Natural killer cell treated with Interleukin-12 subunit alpha and Interleukin-12 subunit beta and Interleukin-15 and Interleukin-18, amount 100 ng/mL, for 72 hours (primary cell): ENCODE data around the gene HSPH1. TPM values are rescaled to one million over a fixed set of nuclear protein-coding genes. Genes with fewer than 3 reads are reported as not detected.
A peak's percentile ranks its signal among the peaks of the same experiment; 100 is the strongest.

Experiments
- ATAC-seq, 2 donors: fragments of 150-1000 bp; cut with Tn5 transposase in 1 of 2; sonication (Bioruptor Pico), chemical (Tn5 transposase) in 1 of 2; 2 replicates each; pipeline ENCODE4 v1.10.0; 2021
- DNase-seq: peaks from one replicate; pipeline ENCODE4 v3.0.0; 2022; ENCODE audit warnings: low spot score
- H3K27ac Mint-ChIP-seq, 2 donors: 1 replicate in 1 of 2; 2 replicates in 1 of 2; pipeline ENCODE4 v1.8.0; 2022; ENCODE audit warnings: mixed read lengths in 2 of 2, mild to moderate bottlenecking in 1 of 2, moderate library complexity in 1 of 2
- H3K27me3 Mint-ChIP-seq, 2 donors: 1 replicate in 1 of 2; 2 replicates in 1 of 2; pipeline ENCODE4 v1.8.0; 2022; ENCODE audit warnings: mixed read lengths in 2 of 2
- H3K36me3 Mint-ChIP-seq: one replicate; pipeline ENCODE4 v1.8.0; 2022; ENCODE audit warnings: mixed read lengths
- H3K4me1 Mint-ChIP-seq, 2 donors: 1 replicate in 1 of 2; 2 replicates in 1 of 2; pipeline ENCODE4 v1.8.0; 2022; ENCODE audit warnings: low read depth in 2 of 2, mixed read lengths in 2 of 2, mild to moderate bottlenecking in 1 of 2
- H3K4me3 Mint-ChIP-seq: one replicate; pipeline ENCODE4 v1.8.0; 2022; ENCODE audit warnings: mixed read lengths
- H3K9me3 Mint-ChIP-seq: 2 replicates; pipeline ENCODE4 v1.8.0; 2022; ENCODE audit warnings: mixed read lengths
- total RNA-seq, 2 donors: library from RNA; stranded (reverse); gene quantifications; one replicate each; pipeline ENCODE4 v1.2.3, GENCODE V29; 2022

The HSPH1 gene
- total RNA-seq, 2 donors from 2014 or later, result 128 to 207 TPM

DNA sequence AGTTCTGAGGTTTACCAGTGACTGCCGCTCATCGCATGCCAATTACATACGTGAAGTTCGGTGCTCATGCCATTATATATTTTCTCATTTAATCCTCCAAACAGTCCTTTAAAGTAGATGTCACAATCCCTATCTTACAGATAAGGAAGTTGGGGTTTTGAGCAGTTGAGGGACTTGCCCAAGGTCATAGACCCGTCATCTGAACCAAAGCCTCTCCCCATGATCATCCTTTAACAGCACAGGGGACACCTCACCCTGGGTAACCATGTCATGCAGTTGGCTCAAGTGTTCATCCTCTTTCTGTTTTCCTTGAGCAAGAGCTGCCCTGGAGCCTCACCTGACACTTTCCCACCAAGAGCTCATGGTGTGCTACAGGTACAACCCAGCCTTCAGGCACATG lies 69.1 kb downstream of the HSPH1 start:
- Mint-ChIP-seq H3K9me3 (no peaks in the 10 kb centered on the region), H3K36me3 (no peaks in the 10 kb centered on the region), H3K4me3 (no peak overlapping the region), H3K27ac (no peak overlapping the region), H3K4me1 (peaks cover 0 to 3% of the 10 kb centered on the region in 2 donors), H3K27me3 (peaks cover 12 to 26% of the 10 kb centered on the region in 2 donors)
- no peak for DNase-seq
- ATAC-seq, result no peak

DNA sequence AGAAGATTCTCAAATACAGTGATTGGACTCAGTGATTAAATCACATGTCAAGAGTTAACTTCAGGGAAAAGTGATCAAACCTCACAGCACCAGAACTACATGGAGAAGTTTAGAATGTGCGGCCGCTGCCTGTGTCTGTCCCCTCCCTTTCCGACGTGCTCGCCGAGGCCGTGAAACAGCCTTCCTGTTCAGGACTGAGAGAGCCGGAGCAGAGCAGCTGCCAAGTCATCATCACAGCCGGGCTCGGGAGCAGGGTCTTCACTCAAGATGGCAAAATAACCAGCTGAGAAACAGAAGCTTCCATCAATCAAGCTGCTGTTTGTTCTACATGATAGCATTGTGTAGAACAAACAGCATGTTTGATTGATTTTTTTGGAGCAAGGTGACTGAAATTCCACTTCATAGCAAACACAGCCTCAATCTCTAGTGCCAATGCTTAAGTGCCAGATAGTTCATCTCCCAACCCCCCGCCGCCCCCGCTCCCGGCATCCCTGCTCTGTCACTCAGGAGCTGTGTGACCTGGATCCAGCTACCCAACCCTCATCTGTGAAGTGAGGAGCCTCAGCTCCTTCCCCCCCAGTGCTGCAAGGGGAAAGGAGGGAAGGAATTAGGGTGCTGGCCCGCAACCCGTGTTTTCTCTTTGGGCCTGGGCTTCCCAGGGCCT lies 70.6 kb downstream of the HSPH1 start:
- ATAC-seq (peak in 1 of 2 donors; percentile 43), DNase-seq (no peak)
- Mint-ChIP-seq H3K9me3 (no peaks in the 10 kb centered on the region), H3K27ac (no peak overlapping the region), H3K4me1 (peaks cover 0 to 3% of the 10 kb centered on the region in 2 donors), H3K4me3 (no peak overlapping the region), H3K27me3 (peaks cover 16 to 34% of the 10 kb centered on the region in 2 donors), H3K36me3 (no peaks in the 10 kb centered on the region)

DNA sequence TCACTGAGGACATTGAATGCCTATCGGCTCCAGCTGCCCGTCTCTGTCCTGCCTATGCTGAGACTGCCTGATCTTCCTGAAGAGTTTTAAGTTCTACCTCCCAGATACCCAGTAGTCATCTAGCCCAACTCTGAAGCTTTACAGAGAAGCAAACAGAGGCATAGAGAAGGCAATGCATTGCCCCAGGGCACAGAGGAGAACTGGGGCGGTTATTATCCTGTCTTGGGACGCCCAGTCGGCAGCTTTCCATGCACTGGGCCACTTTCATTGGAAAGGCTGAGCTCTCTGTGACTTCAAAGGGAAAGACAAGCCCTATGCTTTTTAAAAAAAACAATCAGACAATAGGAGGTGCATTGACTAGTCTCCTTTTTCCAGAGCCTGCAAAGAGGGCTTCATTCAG lies 71.6 kb downstream of the HSPH1 start:
- H3K9me3 Mint-ChIP-seq, result no peaks in the 10 kb centered on the region
- H3K36me3 Mint-ChIP-seq, result no peaks in the 10 kb centered on the region
- H3K4me3 Mint-ChIP-seq, result no peak overlapping the region
- H3K27me3 Mint-ChIP-seq, result peaks cover 16 to 34% of the 10 kb centered on the region in 2 donors
- DNase-seq (no peak), ATAC-seq (no peak)
- H3K27ac Mint-ChIP-seq, result no peak overlapping the region
- peaks cover 0 to 3% of the 10 kb centered on the region in 2 donors for H3K4me1 Mint-ChIP-seq

DNA sequence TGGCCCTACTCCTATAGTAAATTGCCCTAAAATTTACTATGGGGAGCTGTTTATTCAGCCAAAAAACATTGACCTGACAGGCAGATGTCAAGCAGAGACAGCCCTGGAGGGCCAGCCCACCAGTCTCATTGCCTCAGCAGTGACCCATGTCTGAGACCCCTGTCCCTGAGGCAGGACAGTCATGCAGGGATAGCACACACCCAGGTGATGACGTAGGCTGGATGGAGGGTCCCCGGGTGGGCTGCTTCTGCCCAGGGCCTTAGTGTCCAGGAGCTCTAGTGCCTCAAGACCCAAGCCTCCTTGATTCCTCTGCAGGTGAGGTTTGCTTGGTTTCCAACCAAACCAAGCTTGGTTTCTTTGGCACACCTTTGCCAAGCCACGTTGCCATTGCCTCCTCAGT lies 72.1 kb downstream of the HSPH1 start:
- no peaks in the 10 kb centered on the region for H3K36me3 Mint-ChIP-seq
- no peaks in the 10 kb centered on the region for H3K9me3 Mint-ChIP-seq
- peaks cover 0 to 3% of the 10 kb centered on the region in 2 donors for H3K4me1 Mint-ChIP-seq
- H3K27me3 Mint-ChIP-seq, result peaks cover 16 to 29% of the 10 kb centered on the region in 2 donors
- no peak overlapping the region for H3K4me3 Mint-ChIP-seq
- no peak for ATAC-seq
- DNase-seq, result no peak
- H3K27ac Mint-ChIP-seq, result no peak overlapping the region

DNA sequence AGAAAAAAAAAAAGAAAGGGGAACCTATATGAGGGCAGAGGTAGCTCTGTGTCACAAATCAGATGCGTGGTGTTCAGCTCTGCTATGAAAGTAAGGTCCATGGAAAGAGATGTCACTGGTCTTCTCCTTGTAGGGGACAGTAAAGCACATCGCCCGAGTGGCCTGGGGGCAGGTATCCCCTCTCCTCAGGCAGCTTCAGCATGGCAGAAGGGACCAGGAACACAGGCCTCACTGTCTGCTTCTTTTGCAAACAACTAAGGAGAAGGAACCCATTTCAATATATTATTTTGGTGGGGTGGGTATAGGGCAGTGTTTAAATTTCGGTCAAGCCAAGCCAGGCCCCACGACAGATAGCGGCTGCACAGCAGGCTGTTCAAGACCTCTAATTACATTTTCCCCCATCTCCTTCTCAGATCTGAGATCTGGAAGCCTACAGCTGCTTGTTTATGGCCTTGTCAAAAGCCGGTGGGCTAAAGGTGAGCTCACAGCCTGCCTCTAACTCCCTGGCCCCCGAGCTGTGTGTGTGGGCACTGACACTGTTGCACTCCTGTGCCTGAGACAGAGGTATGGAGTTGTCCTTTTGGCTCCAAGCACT lies 72.8 kb downstream of the HSPH1 start:
- H3K4me1 Mint-ChIP-seq, result peaks cover 0 to 3% of the 10 kb centered on the region in 2 donors
- H3K9me3 Mint-ChIP-seq, result no peaks in the 10 kb centered on the region
- ATAC-seq, result no peak
- no peaks in the 10 kb centered on the region for H3K36me3 Mint-ChIP-seq
- no peak overlapping the region for H3K27ac Mint-ChIP-seq
- H3K27me3 Mint-ChIP-seq, result peaks cover 15 to 27% of the 10 kb centered on the region in 2 donors
- H3K4me3 Mint-ChIP-seq, result no peak overlapping the region
- no peak for DNase-seq

Other genes with a start within 250 kb of the HSPH1 start
- not detected for gene TEX26, start 229.2 kb downstream of the HSPH1 start, total RNA-seq
- gene B3GLCT, start 38.1 kb upstream of the HSPH1 start, total RNA-seq, result 1 to 10 TPM; 5.1 to 5.7 TPM